ENCODE data around the gene TUBB3. TPM values are rescaled to one million over a fixed set of nuclear protein-coding genes. Genes with fewer than 3 reads are reported as not detected.

Gene TUBB3
- total and polyA plus RNA-seq, 9 of the 15 experiments (the other 6 are each of a cell fraction or from before 2014, with no cell fraction given): 0.18 to 12.5 (median 5.0) TPM

DNA sequence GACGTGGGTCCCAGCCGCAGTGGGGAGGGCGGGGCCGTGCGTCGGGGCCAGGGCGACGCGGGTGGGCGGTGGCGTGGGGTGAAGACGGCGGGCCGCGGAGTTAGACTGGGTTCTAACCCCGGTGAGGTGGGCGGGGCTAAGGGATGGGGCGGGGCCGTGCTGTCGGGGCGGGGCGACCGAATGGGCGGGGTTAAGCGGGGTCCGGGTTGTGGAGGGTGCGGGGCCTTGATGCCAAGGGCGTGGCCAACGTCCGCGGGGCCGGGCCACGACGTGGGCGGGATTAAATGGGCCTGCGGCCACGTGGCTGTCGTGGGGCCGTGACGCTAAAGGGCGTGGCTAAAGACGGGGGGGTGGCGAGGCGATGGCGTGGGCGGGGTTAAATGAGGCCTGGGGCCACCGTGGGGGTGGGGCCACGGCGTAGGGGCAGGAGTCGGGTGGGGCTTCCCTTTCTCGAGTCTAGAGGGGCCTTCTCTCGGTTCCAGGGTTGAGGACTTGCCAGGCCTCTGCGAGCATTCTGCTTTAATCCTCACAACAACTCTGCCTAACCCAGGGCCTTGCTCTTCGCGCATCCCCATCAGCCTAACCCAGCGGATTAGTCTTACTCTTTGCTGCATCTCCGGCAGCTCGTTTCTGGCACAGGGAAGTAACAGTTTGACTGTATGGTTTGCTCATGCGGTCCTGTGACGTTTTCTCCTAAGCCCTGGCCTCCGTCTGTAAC, 49.0 kb upstream of the TUBB3 start:
- peak overlapping the region; percentile 92 to 100 for H3K9ac ChIP-seq (ENCODE audit: insufficient read depth in 1 of 2, low read depth in 2 of 2, low read length in 2 of 2)
- ChIA-PET CTCF (ENCODE audit: low intra/inter-chr PET ratio) (no interaction called here), POLR2A (interaction anchor here (0.5 to 2.9 kb wide), 11 partner anchors 10 to 174 kb away, joined by 3 to 25 read pairs (median 4); partner anchors contain the start of gene SPIRE2)
- peak; percentile 90 for FAIRE-seq
- no TSS peak for BruUV-seq (replicated peaks)
- intact Hi-C loops (cut with micrococcal nuclease) (no loop called here), in situ Hi-C loops (cut with MboI) (loop anchor here (5.0 kb wide), 1 partner anchor 67 kb away; no protein-coding TSS in a partner anchor)
- H3K27ac ChIP-seq (ENCODE audit: extremely low read depth, low read depth, low read length): peak overlapping the region; percentile 97
- H2AFZ ChIP-seq (ENCODE audit: low read depth, low read length): 0 out of 2 replicates have a peak overlapping the region, but pooled peaks have one; percentile 91
- H3K4me1 ChIP-seq (replicated peaks in 1 of 2; ENCODE audit: control insufficient read depth in 2 of 2, insufficient read depth in 2 of 2, low read length in 2 of 2): peaks cover 11 to 34% of the 10 kb centered on the region in 2 experiments
- peak; percentile 95 to 98 (median 96) for DNase-seq (ENCODE audit: extremely low read depth in 1 of 4, low spot score in 3 of 4)
- H3K4me2 ChIP-seq (ENCODE audit: insufficient read depth, low read length): peak overlapping the region; percentile 97
- peak; percentile 88 for ATAC-seq
- H3K36me3 ChIP-seq (ENCODE audit: control insufficient read depth, insufficient read depth, low read length): peaks cover 42% of the 10 kb centered on the region
- H3K79me2 ChIP-seq (ENCODE audit: control insufficient read depth, insufficient read depth, low read length): peaks cover 58% of the 10 kb centered on the region
- peak overlapping the region; percentile 80 for H3K4me3 ChIP-seq
- WGBS (ENCODE audit: insufficient coverage, low coverage, missing lambda C conversion rate): 3% methylated on average over 32 of the region's 61 CpGs
- no peaks in the 10 kb centered on the region for H3K27me3 ChIP-seq (ENCODE audit: control insufficient read depth in 2 of 2, insufficient read depth in 2 of 2, low read length in 2 of 2)
- no peaks in the 10 kb centered on the region; the same call in 1 of the 2 replicates for H3K9me3 ChIP-seq (replicated peaks; ENCODE audit: control insufficient read depth, insufficient read depth, low read depth, low read length)
- no peaks in the 10 kb centered on the region for H3K9me1 ChIP-seq (ENCODE audit: control insufficient read depth, insufficient read depth, low read length)
- peaks cover 7% of the 10 kb centered on the region for H4K20me1 ChIP-seq (replicated peaks; ENCODE audit: control insufficient read depth, insufficient read depth, low read length)
- TF ChIP-seq EZH2 (IDR thresholded peaks at IDR 0.05; ENCODE audit: borderline replicate concordance, low read depth, low read length): no peak
- no peak for TF ChIP-seq PML (IDR thresholded peaks at IDR 0.05; ENCODE audit: low read length)
- TF ChIP-seq, protein P1, sequence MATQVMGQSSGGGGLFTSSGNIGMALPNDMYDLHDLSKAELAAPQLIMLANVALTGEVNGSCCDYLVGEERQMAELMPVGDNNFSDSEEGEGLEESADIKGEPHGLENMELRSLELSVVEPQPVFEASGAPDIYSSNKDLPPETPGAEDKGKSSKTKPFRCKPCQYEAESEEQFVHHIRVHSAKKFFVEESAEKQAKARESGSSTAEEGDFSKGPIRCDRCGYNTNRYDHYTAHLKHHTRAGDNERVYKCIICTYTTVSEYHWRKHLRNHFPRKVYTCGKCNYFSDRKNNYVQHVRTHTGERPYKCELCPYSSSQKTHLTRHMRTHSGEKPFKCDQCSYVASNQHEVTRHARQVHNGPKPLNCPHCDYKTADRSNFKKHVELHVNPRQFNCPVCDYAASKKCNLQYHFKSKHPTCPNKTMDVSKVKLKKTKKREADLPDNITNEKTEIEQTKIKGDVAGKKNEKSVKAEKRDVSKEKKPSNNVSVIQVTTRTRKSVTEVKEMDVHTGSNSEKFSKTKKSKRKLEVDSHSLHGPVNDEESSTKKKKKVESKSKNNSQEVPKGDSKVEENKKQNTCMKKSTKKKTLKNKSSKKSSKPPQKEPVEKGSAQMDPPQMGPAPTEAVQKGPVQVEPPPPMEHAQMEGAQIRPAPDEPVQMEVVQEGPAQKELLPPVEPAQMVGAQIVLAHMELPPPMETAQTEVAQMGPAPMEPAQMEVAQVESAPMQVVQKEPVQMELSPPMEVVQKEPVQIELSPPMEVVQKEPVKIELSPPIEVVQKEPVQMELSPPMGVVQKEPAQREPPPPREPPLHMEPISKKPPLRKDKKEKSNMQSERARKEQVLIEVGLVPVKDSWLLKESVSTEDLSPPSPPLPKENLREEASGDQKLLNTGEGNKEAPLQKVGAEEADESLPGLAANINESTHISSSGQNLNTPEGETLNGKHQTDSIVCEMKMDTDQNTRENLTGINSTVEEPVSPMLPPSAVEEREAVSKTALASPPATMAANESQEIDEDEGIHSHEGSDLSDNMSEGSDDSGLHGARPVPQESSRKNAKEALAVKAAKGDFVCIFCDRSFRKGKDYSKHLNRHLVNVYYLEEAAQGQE (IDR thresholded peaks at IDR 0.05; ENCODE audit: borderline replicate concordance): peak; percentile 9; the same call in 1 of the 2 replicates
- TF ChIP-seq, protein P1 (CRISPR knock-in tag; IDR thresholded peaks at IDR 0.05; ENCODE audit: low read depth): no peak
- TF ChIP-seq SNRNP70 (optimal IDR thresholded peaks at IDR 0.05; ENCODE audit: low read depth, low read length): no peak
- no peak for TF ChIP-seq MAFK (IDR thresholded peaks at IDR 0.05; ENCODE audit: low read length)
- TF ChIP-seq JUN (IDR thresholded peaks at IDR 0.05; ENCODE audit: borderline replicate concordance, low read depth, low read length): peak; percentile 32; the same call in 1 of the 2 replicates
- TF ChIP-seq JUN (CRISPR knock-in tag; IDR thresholded peaks at IDR 0.05; ENCODE audit: borderline replicate concordance): no peak
- TF ChIP-seq TEAD4 (IDR thresholded peaks at IDR 0.05; ENCODE audit: low read length): no peak
- TF ChIP-seq TEAD4 (CRISPR knock-in tag; IDR thresholded peaks at IDR 0.05; ENCODE audit: borderline replicate concordance): no peak
- TF ChIP-seq YY1 (IDR thresholded peaks at IDR 0.05; ENCODE audit: borderline replicate concordance in 1 of 3, control insufficient read depth in 1 of 3, extremely low read depth in 1 of 3, insufficient read depth in 3 of 3, insufficient read length in 1 of 3, insufficient replicate concordance in 2 of 3, low read depth in 1 of 3, low read length in 2 of 3): peak in 1 of 3 experiments; percentile 22

Measured in K562 (cell line).